ENCODE measurements around the gene AGPS.

The AGPS gene

DNA sequence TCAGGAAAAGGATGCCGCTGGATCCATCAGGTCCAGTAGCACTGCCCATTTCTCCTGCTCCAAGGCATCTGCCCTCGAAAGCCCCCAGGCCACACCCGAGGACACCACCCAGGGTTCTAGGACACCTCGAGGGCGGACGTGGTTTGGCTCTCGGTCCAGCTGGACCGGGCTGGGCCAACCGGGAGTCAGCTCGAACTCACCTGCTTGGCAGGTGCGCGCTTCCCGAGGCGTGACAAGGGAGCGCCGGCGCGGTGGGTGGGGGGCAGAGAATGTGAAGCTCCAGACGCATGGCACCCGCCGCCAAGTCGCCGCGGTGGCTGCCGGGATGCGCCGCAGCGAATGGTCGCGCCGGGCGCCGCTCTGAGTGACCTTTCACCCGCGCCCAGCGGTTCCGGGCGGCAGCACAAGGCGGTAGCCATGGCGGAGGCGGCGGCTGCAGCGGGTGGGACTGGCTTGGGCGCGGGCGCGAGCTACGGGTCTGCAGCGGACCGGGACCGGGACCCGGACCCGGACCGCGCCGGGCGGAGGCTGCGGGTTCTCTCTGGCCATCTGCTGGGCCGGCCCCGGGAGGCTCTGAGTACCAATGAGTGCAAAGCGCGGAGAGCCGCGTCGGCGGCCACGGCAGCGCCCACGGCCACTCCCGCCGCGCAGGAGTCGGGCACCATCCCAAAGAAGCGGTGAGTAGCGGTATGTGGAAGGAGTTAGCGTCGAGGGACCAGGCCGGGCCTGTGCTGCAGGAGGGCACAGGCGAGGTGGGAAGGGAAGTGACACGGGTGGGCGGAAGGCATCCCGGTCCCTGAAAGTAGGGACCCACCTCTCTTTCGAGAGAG is at the start of gene AGPS:
Gene AGPS, plus strand, starts transcription at position 401 of the 830 bp plus-strand sequence. Its CDS starts 17 bp downstream, at position 418.
- TF ChIP-seq, protein P1, sequence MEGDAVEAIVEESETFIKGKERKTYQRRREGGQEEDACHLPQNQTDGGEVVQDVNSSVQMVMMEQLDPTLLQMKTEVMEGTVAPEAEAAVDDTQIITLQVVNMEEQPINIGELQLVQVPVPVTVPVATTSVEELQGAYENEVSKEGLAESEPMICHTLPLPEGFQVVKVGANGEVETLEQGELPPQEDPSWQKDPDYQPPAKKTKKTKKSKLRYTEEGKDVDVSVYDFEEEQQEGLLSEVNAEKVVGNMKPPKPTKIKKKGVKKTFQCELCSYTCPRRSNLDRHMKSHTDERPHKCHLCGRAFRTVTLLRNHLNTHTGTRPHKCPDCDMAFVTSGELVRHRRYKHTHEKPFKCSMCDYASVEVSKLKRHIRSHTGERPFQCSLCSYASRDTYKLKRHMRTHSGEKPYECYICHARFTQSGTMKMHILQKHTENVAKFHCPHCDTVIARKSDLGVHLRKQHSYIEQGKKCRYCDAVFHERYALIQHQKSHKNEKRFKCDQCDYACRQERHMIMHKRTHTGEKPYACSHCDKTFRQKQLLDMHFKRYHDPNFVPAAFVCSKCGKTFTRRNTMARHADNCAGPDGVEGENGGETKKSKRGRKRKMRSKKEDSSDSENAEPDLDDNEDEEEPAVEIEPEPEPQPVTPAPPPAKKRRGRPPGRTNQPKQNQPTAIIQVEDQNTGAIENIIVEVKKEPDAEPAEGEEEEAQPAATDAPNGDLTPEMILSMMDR (IDR thresholded peaks at IDR 0.05; ENCODE audit: borderline replicate concordance, insufficient read depth, low read depth, low read length), result 0 out of 2 replicates have a peak, but pooled peaks have one; percentile 18
- peak within 1 kb of the TSS; percentile 82 for H3K4me3 ChIP-seq (ENCODE audit: low read depth, low read length)

DNA sequence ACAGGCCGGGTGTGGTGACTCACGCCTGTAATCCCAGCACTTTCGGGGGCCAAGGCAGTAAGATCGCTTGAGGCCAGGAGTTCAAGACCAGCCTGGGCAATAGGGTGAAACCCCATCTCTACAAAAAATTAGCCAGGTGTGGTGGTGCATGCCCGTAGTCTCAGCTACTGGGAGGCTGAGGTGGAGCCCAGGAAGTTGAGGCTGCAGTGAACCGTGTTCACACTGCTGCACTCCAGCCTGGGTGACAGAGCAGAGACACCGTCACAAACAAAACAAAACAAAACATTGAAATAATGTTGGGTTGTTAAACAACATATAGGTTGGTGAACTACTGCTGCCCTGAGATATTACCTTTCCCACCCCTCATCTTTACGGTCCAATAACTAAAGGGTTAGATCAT is 48.8 kb upstream of the AGPS start:
- no peak overlapping the region for H3K4me3 ChIP-seq (ENCODE audit: low read depth, low read length)
- TF ChIP-seq, protein P1 (IDR thresholded peaks at IDR 0.05; ENCODE audit: borderline replicate concordance, insufficient read depth, low read depth, low read length), result no peak

DNA sequence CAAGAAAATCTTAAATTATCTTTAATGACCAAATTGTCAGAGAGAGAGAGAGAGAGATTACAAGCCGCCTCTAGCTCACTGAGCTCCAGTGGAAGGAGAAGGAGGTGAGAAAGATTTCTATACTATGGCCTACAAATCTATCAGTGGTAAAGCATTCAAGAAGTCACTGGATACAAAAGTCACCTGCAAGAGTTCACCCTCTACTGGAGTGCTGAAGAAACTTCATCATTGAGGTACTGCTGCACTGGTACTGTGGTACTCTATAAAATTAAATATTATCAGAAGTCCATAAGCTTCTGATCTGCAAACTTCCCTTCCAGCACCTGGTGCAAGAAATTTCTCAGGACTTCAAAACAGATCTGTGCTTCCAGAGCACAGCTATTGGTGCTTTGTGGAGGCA is 48.3 kb upstream of the AGPS start:
- TF ChIP-seq, protein P1 (IDR thresholded peaks at IDR 0.05; ENCODE audit: borderline replicate concordance, insufficient read depth, low read depth, low read length), result 0 out of 2 replicates have a peak, but pooled peaks have one; percentile 9
- no peak overlapping the region for H3K4me3 ChIP-seq (ENCODE audit: low read depth, low read length)

DNA sequence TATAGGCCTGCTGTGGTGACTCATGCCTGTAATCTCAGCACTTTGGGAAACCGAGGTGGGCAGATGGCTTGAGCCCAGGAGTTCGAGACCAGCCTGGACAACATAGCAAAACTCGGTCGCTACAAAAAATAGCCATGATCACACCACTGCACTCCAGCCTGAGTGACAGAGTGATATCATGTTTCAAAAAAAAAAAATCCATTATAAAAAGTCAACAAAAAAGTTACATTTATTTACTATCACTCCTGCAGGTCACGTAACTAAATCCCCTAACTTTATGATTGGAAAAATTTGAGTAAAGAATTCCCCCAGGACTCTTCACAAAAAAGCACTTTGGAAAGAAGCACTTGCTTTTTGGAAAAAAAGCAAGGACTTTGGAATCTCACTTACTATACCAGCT is 46.4 kb upstream of the AGPS start:
- TF ChIP-seq, protein P1 (IDR thresholded peaks at IDR 0.05; ENCODE audit: borderline replicate concordance, insufficient read depth, low read depth, low read length), result no peak
- H3K4me3 ChIP-seq (ENCODE audit: low read depth, low read length), result no peak overlapping the region

DNA sequence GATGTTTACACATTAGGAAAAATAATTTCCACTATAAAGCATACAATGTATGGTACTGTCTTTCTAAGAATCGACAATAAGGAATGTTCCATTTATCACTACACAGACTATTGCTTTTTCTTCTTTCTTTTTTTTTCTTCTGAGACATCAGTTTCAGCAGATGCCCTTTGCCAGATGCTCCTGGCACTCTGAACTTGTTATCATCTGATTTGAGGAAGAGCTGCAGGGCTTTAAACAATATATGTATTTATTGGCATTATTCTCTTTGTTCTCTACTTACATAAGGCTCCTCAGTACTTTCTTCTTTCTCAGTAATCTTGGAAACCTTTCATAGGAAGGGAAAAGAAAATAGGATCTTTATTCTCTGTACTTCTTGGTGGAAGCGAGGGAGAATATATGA is 45.0 kb upstream of the AGPS start:
- H3K4me3 ChIP-seq (ENCODE audit: low read depth, low read length), result no peak overlapping the region
- TF ChIP-seq, protein P1 (IDR thresholded peaks at IDR 0.05; ENCODE audit: borderline replicate concordance, insufficient read depth, low read depth, low read length), result no peak

DNA sequence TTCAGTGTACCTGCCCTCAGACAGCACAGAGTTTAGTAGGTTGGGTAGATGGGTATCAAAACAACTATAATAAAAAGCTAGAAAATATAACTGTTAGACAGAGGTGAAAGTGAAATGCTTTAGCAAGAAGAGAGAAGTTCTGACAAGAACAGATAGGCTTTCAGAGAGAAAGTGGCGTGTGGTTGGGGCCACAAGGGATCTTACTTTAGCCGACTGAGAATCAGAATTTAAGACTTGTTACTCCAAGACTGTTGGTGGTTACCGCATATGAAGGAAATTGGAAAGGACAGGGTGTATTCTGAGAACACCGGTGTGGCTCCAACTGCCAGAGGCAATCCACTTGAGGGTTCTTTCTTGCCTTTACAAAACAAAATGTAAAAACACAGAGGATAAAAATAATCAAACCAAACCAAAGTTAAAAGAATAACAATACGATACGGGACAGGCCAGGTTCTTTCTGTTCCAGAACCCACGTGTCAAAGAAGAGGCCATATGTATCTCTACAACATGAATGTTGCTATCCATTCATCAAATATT is 44.4 kb upstream of the AGPS start:
- TF ChIP-seq, protein P1 (IDR thresholded peaks at IDR 0.05; ENCODE audit: borderline replicate concordance, insufficient read depth, low read depth, low read length), result no peak
- no peak overlapping the region for H3K4me3 ChIP-seq (ENCODE audit: low read depth, low read length)
